Right ventricle myocardium inferior (tissue), 1 donor: Measurements from ENCODE around the gene EIF4G3. TPM values are rescaled to one million over a fixed set of nuclear protein-coding genes. Genes with fewer than 3 reads are reported as not detected.
"Not testable (repeated sequence)": the region's sequence is repeated elsewhere in the genome, so short reads cannot be mapped to it uniquely, and the experiment has no call there.

Experiments used
- ATAC-seq: fragments of 200-7000 bp; cut with Tn5 transposase; one replicate; pipeline ENCODE4 v1.9.1; 2020; ENCODE audit warnings: mild to moderate bottlenecking, moderate library complexity
- DNase-seq: peaks from one replicate; pipeline ENCODE4 v3.0.0; 2021; ENCODE audit errors: missing footprints
- intact Hi-C: fragments of 100-400 bp; cut with DNase I; formaldehyde crosslinking; loops from one replicate; pipeline ENCODE4 v1.11.0; 2022
- total RNA-seq: library from RNA; stranded (reverse); fragmentation: NEBNext Ultra II Directional; extraction: Animal tissue kit (Norgen Biotek cat#: 25700); gene quantifications from one replicate; pipeline ENCODE4 v1.2.1, GENCODE V29; 2021
- donor health status: DM: no; HTN: yes; CAD: no; lungs with severe emphysema.

EIF4G3 gene
- total RNA-seq, 1 donor from 2014 or later = 25.6 TPM

DNA sequence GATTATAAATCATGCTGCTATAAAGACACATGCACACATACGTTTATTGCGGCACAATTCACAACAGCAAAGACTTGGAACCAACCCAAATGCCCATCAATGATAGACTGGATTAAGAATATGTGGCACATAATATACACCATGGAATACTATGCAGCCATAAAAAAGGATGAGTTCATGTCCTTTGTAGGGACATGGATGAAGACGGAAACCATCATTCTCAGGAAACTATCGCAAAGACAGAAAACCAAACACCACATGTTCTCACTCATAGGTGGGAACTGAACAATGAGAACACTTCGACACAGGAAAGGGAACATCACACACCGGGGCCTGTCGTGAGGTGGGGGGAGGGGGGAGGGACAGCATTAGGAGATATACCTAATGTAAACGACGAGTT lies 82.4 kb downstream of the EIF4G3 start:
- intact Hi-C loops, DNase-seq, ATAC-seq: not testable (repeated sequence)

GRCh38 chr1:21093271-21093958 lies 83.3 kb downstream of the EIF4G3 start:
- ATAC-seq, intact Hi-C loops, DNase-seq: not testable (repeated sequence)

DNA sequence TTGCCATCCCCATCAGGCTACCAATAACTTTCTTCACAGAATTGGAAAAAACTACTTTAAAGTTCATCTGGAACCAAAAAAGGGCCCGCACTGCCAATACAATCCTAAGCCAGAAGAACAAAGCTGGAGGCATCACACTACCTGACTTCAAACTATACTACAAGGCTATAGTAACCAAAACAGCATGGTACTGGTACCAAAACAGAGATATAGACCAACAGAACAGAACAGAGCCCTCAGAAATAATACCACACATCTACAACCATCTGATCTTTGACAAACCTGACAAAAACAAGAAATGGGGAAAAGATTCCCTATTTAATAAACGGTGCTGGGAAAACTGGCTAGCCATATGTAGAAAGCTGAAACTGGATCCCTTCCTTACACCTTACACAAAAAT lies 84.2 kb downstream of the EIF4G3 start:
- ATAC-seq, DNase-seq, intact Hi-C loops: not testable (repeated sequence)

- ATAC-seq = peak; percentile 28
- intact Hi-C loops, DNase-seq: not testable (repeated sequence)
These were observed 85.5 kb downstream of the EIF4G3 start for GRCh38 chr1:21091053-21091690.

DNA sequence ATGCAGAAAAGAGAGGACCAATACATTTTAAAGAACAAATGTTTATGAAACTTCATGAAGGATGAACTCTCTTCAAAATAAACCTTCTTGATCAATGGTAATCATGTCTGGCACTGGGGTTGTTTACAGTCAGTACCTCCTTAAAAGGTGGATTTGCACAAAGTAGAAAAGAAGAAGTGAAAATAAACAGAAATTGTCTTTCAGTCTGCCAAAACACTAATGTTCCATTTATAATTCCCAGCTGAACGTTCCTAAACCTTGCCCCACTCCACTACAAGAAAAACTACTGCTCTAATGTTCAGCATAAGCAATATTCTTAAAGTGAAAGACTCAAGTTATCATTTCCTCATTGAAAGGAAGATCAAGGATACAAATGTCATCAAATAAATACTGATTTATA lies 86.2 kb downstream of the EIF4G3 start:
- intact Hi-C loops = no loop called here
- peak; percentile 37 for ATAC-seq
- no peak for DNase-seq

DNA sequence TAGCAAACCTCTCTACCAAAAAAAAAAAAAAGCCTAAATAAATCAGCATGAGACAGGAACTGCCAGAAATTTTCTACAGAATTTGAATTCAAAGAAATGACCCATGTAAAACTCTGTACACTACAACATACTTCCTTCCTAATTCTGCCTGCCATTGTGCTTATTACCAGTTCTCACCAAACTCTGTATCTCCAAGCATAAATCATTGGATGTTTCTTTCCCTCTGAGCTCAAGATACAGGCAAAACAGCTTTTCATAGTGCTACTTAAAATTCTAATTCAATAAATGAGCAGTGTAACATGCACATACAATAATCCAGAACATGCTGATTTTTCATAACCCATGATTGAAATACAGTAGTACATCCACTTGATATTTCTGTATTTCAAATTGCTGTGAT lies 87.0 kb downstream of the EIF4G3 start:
- no peak for DNase-seq
- intact Hi-C loops = no loop called here
- ATAC-seq = no peak

DNA sequence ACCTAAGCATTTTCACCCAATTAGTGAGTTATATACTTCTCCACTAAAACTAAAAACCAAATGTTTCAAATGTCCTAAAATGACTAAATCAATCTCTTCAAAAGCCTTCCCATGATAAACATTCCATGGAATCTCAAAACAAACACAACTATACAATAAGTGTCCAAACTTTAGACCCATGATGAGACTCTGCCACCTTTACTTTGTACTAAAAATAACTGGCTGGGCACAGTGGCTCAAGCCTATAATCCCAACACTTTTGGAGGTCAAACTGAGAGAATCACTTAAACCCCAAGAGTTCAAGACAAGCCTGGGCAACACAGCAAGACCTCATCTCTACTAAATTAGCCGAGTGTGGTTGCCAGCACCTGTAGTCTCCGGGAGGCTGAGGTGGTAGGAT lies 87.4 kb downstream of the EIF4G3 start:
- DNase-seq = no peak
- intact Hi-C loops = no loop called here
- no peak for ATAC-seq

DNA sequence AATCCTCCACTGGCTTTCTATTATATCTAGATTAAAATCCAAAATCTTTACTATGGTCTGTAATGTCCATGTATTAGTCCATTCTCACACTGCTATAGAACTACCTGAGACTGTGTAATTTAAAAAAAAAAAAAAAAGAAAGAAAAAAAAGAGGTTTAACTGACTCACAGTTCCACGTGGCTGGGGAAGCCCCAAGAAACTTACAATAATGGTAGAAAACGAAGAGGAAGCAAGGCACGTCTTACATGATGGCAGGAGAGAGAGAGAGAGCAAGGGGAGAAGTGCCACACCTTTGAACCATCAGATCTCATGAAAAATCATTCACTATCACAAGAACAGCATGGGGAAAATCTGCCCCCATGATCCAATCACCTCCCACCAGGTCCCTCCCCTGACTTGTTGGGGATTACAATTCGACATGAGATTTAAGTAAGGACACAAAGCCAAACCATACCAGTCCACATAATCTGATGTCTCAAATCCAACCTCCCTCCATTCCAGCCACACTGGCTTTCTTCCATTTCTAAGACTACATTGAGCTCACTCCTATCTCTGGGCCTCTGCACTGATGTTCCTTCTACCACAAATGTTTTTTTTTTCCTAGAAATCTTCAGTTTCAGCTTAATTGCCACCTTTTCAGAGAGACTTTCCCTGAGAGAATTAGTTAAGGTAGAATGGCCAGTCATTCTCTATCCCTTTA lies 92.4 kb downstream of the EIF4G3 start:
- intact Hi-C loops = no loop called here
- no peak for DNase-seq
- no peak for ATAC-seq

DNA sequence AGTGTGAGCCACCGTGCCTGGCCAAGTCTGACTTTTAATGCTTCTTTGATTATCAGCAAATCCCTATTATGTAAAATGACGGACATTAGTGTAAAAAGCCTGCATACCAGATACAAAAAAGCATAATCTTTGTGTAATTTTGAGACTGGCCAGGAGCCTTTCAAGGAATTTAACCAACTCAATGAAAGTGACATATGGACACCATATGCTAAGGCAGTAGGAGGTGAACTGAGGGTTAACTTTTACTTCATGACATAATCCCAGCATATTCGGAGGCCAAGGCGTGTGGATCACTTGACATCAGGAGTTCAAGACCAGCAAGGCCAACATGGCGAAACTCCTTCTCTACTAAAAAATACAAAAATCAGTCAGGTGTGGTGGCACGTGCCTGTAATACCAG lies 94.6 kb downstream of the EIF4G3 start:
- ATAC-seq (no peak), DNase-seq (no peak)
- intact Hi-C loops = no loop called here

DNA sequence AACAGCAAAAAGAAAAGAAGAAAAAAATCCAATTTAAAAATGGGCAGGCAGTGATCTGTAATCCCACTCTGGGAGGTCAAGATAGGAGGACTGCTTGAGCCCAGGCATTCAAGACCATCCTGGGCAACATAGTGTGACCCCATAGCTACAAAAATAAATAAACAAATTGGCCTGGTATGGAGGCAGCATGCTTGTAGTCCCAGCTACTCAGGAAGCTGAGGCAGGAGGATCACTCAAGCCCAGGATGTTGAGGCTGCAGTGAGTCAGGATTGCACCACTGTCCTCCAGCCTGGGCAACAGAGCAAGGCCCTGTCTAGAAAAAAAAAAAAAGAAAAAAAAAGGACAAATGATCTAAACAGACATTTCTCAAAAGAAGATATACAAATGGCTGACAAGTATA lies 99.6 kb downstream of the EIF4G3 start:
- ATAC-seq = no peak
- intact Hi-C loops = no loop called here
- no peak for DNase-seq

DNA sequence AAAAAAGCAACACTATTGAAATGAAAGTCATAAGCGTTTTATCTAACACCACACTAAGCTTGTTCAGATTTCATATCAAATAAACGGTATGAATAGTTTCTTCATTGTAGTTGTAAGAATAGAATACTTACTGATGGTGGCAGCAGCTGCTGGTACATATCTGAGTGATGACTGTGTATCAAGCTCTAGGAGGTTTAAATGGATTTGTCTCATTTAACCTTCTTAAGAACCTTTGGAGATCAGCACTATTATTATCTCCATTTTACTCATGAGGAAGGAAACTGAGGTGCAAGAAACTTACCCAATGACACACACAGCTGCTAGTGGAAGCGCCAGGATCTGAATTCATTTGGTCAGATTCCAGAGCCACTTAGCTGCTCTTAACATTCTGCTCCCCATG lies 104.0 kb downstream of the EIF4G3 start:
- intact Hi-C loops = no loop called here

DNA sequence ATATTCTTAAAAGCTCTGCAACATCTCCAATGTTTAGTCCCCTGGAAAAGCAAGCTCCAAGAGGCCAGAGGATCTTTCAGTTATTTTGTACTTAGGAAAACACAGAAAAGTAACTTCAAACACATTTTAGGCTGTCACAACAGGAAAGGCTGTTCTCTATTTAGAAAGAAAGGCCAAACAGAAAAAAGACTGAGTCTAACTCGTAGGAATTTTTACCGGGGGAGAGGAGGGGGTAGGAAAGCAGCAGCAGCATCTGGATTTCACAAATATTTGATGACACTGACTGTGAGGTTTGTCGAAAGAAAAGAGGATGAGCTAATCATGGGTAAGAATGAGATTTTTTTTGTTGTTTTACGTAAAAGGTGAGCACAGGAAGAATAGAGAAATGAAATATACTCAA lies 107.1 kb downstream of the EIF4G3 start:
- intact Hi-C loops = no loop called here
- ATAC-seq (no peak), DNase-seq (no peak)

More for the DNA sequence above, 104.0 kb downstream of the EIF4G3 start:
- no peak for ATAC-seq
- no peak for DNase-seq

DNA sequence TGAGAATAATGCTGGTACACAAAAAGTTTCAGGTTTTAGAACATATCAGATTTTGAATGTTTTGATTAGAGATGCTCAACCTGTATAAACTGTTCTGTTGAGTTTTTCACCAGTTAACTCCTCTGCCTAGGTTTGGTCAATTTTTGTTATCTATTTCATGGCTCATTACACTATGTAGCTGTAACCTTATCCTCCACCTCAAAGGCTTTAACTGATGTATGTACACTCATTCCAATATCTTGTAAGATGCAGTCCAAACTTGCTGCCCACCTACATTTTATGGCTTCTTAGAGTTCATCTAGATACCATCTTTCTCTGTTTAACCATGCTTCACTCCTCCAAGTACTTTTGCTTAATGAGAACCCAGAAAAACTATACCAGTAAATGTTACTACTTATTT lies 107.8 kb downstream of the EIF4G3 start:
- ATAC-seq (no peak), DNase-seq (no peak)
- intact Hi-C loops = no loop called here

- DNase-seq (no peak), ATAC-seq (no peak)
- intact Hi-C loops = no loop called here
These were observed 109.0 kb downstream of the EIF4G3 start for GRCh38 chr1:21067551-21068227.

GRCh38 chr1:21066356-21067012 lies 110.2 kb downstream of the EIF4G3 start:
- ATAC-seq (no peak), DNase-seq (no peak)
- intact Hi-C loops = no loop called here

GRCh38 chr1:21065851-21066250 lies 110.8 kb downstream of the EIF4G3 start:
- DNase-seq = no peak
- intact Hi-C loops = no loop called here
- no peak for ATAC-seq

DNA sequence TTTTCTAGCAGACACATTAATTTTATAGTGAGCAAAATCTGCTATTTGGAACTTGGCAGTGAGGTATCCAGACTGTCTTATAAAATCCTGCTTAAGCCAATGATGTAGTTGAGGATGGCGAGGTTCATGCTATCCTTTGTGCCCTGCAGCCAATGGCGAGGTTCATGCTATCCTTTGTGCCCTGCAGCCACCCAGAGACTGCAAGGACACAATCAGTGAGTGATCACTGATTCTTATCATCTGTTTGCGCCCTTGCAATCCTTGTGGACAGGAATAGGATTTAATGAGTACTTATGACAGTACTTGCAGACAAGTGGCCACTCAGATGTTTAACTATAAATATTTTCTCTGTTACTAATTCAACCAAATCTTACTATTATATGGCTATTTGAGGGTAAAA lies 112.6 kb downstream of the EIF4G3 start:
- ATAC-seq (no peak), DNase-seq (no peak)
- intact Hi-C loops = no loop called here

- DNase-seq = no peak
- no peak for ATAC-seq
- intact Hi-C loops = no loop called here
These were observed 116.2 kb downstream of the EIF4G3 start for GRCh38 chr1:21060523-21060922.

DNA sequence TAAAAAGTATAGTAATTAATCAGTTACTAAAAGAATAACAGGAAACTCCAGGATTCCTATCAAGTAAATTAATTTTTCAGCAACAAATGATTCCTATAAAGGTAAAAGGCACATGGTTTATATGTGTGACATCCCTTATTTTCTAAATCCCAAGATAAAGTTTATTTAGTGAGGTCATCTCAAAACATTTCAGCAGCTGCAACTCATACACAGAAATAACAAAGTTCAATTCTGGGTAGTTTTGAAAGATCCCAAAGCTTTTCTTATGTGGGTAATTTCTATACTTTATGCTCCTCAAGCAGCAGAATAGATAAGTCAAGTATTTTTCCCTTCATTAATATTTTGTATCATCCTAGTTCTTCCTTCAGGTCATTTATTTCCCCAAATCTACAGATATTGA lies 117.7 kb downstream of the EIF4G3 start:
- ATAC-seq (no peak), DNase-seq (no peak)
- intact Hi-C loops = no loop called here
